Activated T-helper 2 cell treated with anti-CD3 and anti-CD28 coated beads, Interferon-gamma antibody, Interleukin-2, Interleukin-4, amounts not matched to agents 10 μg/mL and 5 μg/mL and 100 μg/mL, durations not matched to agents 14 hours and 24 hours and 36 hours (primary cell): ENCODE results near the gene COL17A1. TPM values are rescaled to one million over a fixed set of nuclear protein-coding genes. Genes with fewer than 3 reads are reported as not detected.

Experiments used
- DNase-seq: peaks from one replicate; pipeline ENCODE4 v3.0.0; 2021; ENCODE audit warnings: low spot score
- H3K27ac Mint-ChIP-seq: one replicate; pipeline ENCODE4 v1.8.0; 2021; ENCODE audit warnings: mixed read lengths
- H3K27me3 Mint-ChIP-seq: one replicate; pipeline ENCODE4 v1.8.0; 2021; ENCODE audit warnings: low read depth, mixed read lengths
- H3K36me3 Mint-ChIP-seq: one replicate; pipeline ENCODE4 v1.8.0; 2021; ENCODE audit warnings: low read depth, mixed read lengths
- H3K4me1 Mint-ChIP-seq: one replicate; pipeline ENCODE4 v1.8.0; 2021; ENCODE audit warnings: low read depth, mixed read lengths
- H3K4me3 Mint-ChIP-seq: one replicate; pipeline ENCODE4 v1.8.0; 2021; ENCODE audit warnings: low read depth, mild to moderate bottlenecking, moderate library complexity, mixed read lengths
- H3K9me3 Mint-ChIP-seq: one replicate; pipeline ENCODE4 v1.8.0; 2021; ENCODE audit warnings: mixed read lengths
- intact Hi-C: fragments of 100-400 bp; cut with micrococcal nuclease; formaldehyde crosslinking; loops from one replicate; pipeline ENCODE4 v1.15.1; 2023
- total RNA-seq: library from RNA; stranded (reverse); gene quantifications from 2 replicates; pipeline ENCODE4 v1.2.3, GENCODE V29; 2022

Gene COL17A1
- total RNA-seq, 1 donor from 2014 or later, result not detected

- no peaks in the 10 kb centered on the region for H3K27me3 Mint-ChIP-seq
- no peak for DNase-seq
- no peaks in the 10 kb centered on the region for H3K9me3 Mint-ChIP-seq
- H3K4me3 Mint-ChIP-seq, result no peak overlapping the region
- no peak overlapping the region for H3K27ac Mint-ChIP-seq
- H3K36me3 Mint-ChIP-seq, result no peaks in the 10 kb centered on the region
- intact Hi-C loops, result no loop called here
- H3K4me1 Mint-ChIP-seq, result no peaks in the 10 kb centered on the region
Measured at GRCh38 chr10:104043185-104043830, 42.4 kb downstream of the COL17A1 start.

- DNase-seq, result no peak
- no peaks in the 10 kb centered on the region for H3K4me1 Mint-ChIP-seq
- no peak overlapping the region for H3K4me3 Mint-ChIP-seq
- no peaks in the 10 kb centered on the region for H3K9me3 Mint-ChIP-seq
- intact Hi-C loops, result no loop called here
- H3K27ac Mint-ChIP-seq, result no peak overlapping the region
- no peaks in the 10 kb centered on the region for H3K36me3 Mint-ChIP-seq
- H3K27me3 Mint-ChIP-seq, result no peaks in the 10 kb centered on the region
Measured at GRCh38 chr10:104041891-104042535, 43.7 kb downstream of the COL17A1 start.

- H3K4me3 Mint-ChIP-seq, result no peak overlapping the region
- no peak for DNase-seq
- intact Hi-C loops, result no loop called here
Measured at GRCh38 chr10:104040862-104041789, 44.6 kb downstream of the COL17A1 start.

GRCh38 chr10:104040382-104040781 lies 45.3 kb downstream of the COL17A1 start:
- H3K36me3 Mint-ChIP-seq, result no peaks in the 10 kb centered on the region
- no peak overlapping the region for H3K27ac Mint-ChIP-seq
- DNase-seq, result no peak
- H3K4me3 Mint-ChIP-seq, result no peak overlapping the region
- H3K9me3 Mint-ChIP-seq, result no peaks in the 10 kb centered on the region
- intact Hi-C loops, result no loop called here
- no peaks in the 10 kb centered on the region for H3K4me1 Mint-ChIP-seq
- H3K27me3 Mint-ChIP-seq, result no peaks in the 10 kb centered on the region

More at GRCh38 chr10:104040862-104041789, 44.6 kb downstream of the COL17A1 start:
- H3K27ac Mint-ChIP-seq, result no peak overlapping the region
- no peaks in the 10 kb centered on the region for H3K36me3 Mint-ChIP-seq
- no peaks in the 10 kb centered on the region for H3K27me3 Mint-ChIP-seq
- H3K9me3 Mint-ChIP-seq, result no peaks in the 10 kb centered on the region
- no peaks in the 10 kb centered on the region for H3K4me1 Mint-ChIP-seq

- DNase-seq, result no peak
- no peaks in the 10 kb centered on the region for H3K27me3 Mint-ChIP-seq
- intact Hi-C loops, result no loop called here
- H3K36me3 Mint-ChIP-seq, result no peaks in the 10 kb centered on the region
- H3K9me3 Mint-ChIP-seq, result no peaks in the 10 kb centered on the region
- H3K4me3 Mint-ChIP-seq, result no peak overlapping the region
- no peaks in the 10 kb centered on the region for H3K4me1 Mint-ChIP-seq
- no peak overlapping the region for H3K27ac Mint-ChIP-seq
Measured at GRCh38 chr10:104038958-104039752, 46.5 kb downstream of the COL17A1 start.

GRCh38 chr10:104038537-104038936 lies 47.1 kb downstream of the COL17A1 start:
- intact Hi-C loops, result no loop called here
- Mint-ChIP-seq H3K36me3 (no peaks in the 10 kb centered on the region), H3K4me1 (no peaks in the 10 kb centered on the region), H3K27me3 (no peaks in the 10 kb centered on the region), H3K4me3 (no peak overlapping the region), H3K9me3 (no peaks in the 10 kb centered on the region), H3K27ac (no peak overlapping the region)
- no peak for DNase-seq

- Mint-ChIP-seq H3K27me3 (no peaks in the 10 kb centered on the region), H3K27ac (no peak overlapping the region), H3K36me3 (no peaks in the 10 kb centered on the region), H3K9me3 (no peaks in the 10 kb centered on the region), H3K4me1 (no peaks in the 10 kb centered on the region), H3K4me3 (no peak overlapping the region)
- no peak for DNase-seq
- intact Hi-C loops, result no loop called here
Measured at GRCh38 chr10:104037261-104037951, 48.3 kb downstream of the COL17A1 start.

- H3K36me3 Mint-ChIP-seq, result no peaks in the 10 kb centered on the region
- H3K4me3 Mint-ChIP-seq, result no peak overlapping the region
- H3K9me3 Mint-ChIP-seq, result no peaks in the 10 kb centered on the region
- H3K27ac Mint-ChIP-seq, result no peak overlapping the region
- no peaks in the 10 kb centered on the region for H3K4me1 Mint-ChIP-seq
- no peak for DNase-seq
- H3K27me3 Mint-ChIP-seq, result no peaks in the 10 kb centered on the region
- intact Hi-C loops, result no loop called here
Measured at GRCh38 chr10:104036518-104037260, 49.0 kb downstream of the COL17A1 start.

- no peak overlapping the region for H3K4me3 Mint-ChIP-seq
- no peaks in the 10 kb centered on the region for H3K9me3 Mint-ChIP-seq
- intact Hi-C loops, result no loop called here
- no peaks in the 10 kb centered on the region for H3K36me3 Mint-ChIP-seq
- no peaks in the 10 kb centered on the region for H3K27me3 Mint-ChIP-seq
- no peaks in the 10 kb centered on the region for H3K4me1 Mint-ChIP-seq
- no peak for DNase-seq
- no peak overlapping the region for H3K27ac Mint-ChIP-seq
Measured at GRCh38 chr10:104036069-104036384, 49.7 kb downstream of the COL17A1 start.

- Mint-ChIP-seq H3K27me3 (no peaks in the 10 kb centered on the region), H3K4me3 (no peak overlapping the region), H3K36me3 (no peaks in the 10 kb centered on the region), H3K9me3 (no peaks in the 10 kb centered on the region), H3K27ac (no peak overlapping the region), H3K4me1 (no peaks in the 10 kb centered on the region)
- intact Hi-C loops, result no loop called here
- no peak for DNase-seq
Measured at GRCh38 chr10:104035194-104036068, 50.2 kb downstream of the COL17A1 start.
